ELF-1 (cell line): ENCODE results near the gene GFPT2.

Source experiments
- DNase-seq: peaks from one replicate; pipeline ENCODE4 v3.0.0-alpha.2; 2016; ENCODE audit warnings: low read depth, low spot score

Gene GFPT2

DNA sequence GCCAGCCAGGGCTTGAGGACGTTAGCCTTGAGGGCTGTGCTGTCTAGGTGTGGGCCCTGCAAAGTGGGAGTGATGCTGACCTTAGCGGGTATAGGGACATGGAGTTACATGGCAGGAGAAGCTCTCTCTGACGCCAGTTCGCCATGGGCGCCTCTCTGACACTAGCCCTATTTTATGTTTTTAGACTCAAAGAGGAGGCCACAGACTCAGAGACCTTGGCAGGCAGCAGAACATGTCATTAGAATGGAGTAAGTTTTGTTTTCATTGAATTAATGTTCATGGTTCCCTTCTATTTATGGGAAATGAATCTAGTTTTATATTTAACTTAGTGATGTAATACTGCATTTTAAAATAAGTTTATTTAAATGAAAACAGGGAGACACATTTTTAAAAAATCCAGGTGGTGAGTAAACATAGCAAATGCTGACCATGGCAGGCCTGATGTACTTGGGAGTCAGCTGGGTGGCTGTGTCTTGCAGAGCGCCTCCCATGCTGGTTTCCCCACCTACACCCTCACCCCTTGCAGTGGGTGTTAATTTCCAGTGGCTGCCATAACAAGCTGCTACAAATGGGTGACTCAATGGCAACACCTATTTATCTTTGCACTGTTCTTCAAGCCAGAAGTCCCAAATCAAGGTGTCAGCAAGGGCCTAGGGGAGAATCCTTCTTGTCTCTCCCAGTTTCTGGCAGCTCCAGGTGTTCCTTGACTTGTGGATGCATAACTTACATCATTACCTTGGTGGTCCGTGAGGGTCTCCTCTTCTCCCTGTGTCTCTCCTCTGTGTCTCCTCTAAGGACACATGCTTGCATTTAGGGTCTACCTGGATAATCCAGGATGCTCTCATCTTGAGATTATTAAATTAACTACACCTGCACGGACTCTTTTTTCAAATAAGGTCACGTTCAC lies 25.6 kb upstream of the GFPT2 start:
- no peak for DNase-seq

DNA sequence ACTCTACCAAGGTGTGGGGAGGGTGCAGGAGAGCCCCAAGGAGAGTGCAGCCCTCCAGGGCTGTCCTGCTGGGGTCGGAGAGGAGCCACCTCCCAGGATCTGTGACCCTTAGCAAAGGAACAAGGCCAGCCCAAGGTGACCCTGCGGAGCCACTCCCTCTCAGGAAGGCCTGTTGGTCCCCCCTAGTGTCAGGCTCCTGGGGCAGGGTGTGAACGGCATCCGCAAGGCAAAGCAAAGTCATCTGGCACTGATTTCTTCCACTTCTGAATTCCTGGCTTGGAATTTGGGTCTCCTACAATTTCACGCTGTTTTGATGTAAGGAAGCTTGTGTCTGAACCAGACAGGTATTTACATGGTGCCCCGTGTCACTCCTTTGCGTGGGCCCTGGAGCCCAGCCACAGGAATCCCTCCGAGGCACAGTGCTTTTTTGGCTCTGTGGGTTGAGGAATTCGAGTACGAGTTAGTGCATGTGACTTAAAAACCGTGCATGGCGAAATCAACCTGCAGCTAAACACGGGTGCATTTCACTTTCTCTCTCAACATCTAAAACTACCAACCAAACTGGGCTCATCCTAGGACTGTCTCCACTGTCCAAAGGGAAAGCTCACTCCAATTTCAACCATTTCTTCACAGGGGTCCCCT lies 24.5 kb upstream of the GFPT2 start:
- DNase-seq = no peak

DNA sequence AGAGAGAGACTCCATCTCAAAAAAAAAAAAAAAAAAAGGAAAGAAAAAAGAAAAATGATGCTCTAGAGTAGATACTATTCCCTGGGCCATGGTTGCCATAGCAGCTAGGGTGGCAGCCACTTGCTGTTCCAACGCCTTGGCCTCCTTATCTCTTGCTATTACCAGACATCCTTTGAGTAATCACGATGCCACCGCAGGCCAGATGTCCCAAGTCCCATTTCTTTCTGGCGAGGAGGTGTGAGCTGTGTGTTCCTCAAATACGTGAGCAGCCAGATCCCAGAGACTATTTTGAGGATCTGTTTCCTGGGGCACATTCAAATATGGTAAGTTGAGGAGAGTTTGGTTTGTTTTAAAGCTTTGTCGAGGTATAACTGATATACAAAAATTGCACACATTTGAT lies 23.4 kb upstream of the GFPT2 start:
- no peak for DNase-seq

DNA sequence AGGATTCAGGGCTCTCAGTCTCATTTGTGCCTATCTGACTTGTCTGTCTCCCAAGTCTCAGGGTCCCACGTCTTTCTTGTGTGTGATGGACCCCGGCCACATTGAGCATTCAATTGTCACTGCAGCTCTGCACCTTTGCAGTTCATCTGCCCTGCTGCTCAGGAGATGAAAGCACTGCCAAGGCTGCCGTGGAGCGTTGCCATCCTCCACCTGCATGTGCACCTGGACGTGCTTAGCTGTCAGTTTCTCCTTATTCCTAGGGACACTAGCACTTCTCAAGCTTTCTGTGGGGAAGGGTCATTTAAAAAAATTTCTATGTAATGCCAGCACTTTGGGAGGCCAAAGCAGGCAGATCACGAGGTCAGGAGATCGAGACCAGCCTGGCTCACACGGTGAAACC lies 22.8 kb upstream of the GFPT2 start:
- DNase-seq = no peak

DNA sequence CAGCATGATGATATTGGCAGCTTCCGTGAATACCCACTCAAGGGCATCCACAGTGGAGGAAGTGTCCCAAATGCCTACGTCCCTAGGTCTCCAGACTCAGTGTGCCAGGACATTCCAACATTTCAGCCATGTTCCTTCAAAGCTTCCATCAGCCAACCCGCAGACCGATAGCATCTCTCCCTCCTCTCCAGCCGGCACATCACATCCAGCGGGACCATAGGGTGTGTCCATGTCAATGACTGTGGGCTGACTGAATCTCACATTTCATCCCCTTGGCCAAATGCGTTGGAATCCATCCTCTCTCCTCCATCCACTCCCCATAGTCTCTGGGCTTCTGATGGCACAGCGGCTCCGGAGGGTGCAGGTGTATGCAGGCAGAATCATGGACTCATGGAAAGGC lies 22.2 kb upstream of the GFPT2 start:
- DNase-seq = no peak

DNA sequence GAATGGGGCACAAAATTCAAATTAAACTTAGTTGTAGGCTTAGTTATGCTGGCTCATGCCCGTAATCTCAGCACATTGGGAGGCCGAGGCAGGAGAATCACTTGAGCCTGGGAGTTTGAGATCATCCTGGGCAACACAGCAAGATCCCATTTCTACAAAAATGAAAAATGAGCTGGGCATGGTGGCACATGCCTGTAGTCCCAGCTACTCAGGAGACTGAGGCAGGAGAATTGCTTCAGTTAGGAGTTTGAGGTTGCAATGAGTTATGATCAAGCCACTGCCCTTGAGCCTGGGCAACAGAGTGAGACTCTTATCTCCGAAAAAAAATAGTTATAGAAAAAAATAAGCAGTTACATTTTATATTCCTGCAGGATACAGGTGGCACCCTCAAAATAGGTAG lies 20.7 kb upstream of the GFPT2 start:
- no peak for DNase-seq

DNA sequence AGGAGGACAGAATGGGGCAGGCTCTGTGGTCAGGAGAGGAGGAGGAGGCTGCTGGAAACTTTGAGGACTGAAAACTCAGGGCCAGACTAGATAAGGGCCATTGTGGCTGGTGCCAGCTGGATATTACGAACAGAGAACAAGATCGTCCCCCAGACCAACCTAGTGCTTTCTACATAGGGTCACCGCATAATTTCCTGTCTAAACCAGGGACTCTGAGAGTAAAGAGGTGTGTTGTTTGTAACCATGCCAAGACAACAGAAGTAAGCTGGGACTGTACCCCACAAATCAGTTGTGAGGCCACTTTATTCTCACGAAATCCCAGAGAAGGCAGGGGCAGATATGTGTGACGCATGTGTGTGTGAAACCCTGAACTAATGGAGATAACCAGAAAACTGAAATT lies 20.3 kb upstream of the GFPT2 start:
- DNase-seq = no peak

DNA sequence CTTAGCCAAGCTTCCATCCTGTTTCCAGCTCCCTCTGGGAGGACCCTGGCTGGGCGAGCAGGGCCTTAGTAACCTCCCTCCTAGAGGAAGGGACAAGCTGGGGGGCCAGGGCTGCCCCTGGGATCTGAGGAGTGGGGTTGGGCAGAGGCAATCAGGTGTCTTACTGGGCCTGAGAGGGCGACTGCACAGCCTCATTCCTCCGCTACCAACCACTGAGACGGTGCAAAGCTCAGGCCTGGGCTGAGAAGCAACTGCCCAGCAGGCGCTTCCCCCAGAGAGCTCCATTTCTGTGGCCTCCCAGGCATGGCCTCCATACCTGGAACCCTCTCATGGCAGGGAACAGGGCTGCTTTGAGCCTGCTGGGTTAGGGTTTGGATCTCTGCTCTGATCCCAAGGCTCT lies 18.8 kb upstream of the GFPT2 start:
- no peak for DNase-seq

DNA sequence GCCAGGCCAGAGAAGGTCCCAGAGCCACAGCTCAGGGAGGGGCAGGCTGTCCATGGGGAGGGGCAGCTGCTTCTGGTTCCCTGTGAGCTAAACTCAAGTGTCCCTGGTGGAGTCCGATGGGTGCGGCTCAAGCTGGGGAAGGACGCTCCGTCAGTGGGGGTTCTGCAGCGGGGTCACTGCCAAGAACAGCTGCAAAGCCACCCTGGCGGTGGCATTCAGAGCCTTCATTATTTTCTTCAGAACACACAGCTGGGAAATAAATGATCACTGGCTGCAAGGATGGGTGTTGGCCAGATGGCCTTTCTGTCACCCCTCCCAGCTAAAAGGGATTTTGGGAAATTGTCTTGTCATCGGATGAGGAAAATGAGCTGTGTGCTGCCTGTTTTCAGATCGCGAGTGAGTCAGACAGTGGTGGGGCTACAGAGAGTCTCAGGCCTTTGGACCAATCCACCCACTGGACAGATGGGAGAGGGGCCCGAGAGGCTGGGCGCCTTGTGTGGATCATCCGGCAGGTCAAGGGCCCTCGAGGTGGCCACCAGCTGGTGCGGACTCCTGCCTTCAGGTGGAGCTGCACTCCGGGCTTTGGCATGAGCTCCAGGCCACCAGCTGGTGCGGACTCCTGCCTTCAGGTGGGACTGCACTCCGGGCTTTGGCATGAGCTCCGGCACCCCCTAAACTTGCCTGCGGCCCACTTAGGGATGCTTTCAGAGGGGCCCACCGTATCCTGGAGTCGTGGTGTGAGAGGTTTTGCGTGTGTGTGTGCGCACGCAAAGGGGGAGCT lies 17.9 kb upstream of the GFPT2 start:
- DNase-seq = no peak

DNA sequence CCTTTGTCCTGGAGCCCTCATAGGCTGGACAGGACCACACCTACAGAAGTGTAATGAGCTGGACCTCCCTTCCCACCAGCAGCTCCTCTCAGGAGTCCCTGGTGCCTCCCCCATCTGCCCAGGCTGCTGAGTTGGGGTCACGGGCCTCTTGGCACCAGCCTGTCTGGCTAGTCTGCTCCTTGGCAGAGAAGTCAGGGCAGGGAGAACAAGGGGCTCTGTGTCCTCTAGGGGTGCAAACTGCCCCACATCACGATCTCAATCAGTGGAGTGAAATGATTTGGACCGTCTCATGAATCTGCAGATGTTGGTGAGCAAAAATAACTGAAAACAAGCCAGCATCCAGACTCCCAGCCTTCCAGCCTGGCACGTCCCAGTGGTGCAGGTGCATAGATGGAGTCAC lies 14.9 kb upstream of the GFPT2 start:
- no peak for DNase-seq

DNA sequence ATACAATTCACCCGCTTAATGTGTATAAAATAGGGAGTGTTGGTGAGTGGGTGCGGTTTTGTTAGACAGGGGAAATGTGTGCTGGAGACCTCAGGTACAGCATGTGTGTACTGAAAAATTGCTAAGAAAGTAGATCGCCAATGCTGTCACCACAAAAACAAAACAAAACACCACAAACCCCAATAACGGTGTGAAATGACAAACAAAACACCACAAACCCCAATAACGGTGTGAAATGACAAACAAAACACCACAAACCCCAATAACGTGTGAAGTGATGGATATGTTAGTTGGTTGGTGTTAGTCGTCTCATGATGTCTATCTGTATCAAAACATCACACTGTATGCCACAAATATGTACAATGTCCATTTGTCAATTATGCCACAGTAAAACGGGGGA lies 14.2 kb upstream of the GFPT2 start:
- no peak for DNase-seq

DNA sequence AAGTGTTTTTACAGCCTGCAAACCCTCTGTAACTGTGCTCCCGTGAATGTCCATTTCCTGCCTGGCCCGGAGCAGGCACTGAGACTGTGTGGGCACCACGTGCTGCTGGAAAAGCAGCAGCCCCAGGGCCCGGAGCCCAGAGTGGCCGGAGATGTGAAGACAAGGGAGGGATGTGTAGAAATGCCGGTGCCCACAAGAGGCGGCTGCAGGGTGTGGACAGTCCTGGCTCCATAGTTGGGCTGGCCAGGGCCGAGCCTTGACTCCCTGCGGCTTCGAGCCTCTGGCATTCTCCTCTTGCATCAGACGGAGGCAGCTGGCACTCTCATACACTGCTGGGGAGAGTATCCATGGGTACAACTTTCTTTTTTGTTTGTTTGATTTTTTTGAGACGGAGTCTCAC lies 13.2 kb upstream of the GFPT2 start:
- no peak for DNase-seq

DNA sequence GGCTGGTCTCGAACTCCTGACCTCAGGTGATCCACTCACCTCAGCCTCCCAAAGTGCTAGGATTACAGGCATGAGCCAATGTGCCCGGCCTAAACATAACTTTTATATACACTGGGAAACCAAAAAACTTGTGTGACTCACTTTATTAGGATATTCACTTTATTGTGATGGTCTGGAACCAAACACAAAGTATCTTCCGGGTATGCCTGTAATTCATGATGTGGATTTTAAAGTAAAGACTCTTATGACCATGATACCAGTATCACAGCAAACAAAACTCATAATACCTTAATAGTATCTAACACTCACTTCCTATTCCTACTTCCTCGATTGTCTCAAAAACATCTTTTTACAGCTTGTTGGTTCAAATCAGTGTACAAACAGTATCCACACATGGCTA lies 12.7 kb upstream of the GFPT2 start:
- DNase-seq = no peak

DNA sequence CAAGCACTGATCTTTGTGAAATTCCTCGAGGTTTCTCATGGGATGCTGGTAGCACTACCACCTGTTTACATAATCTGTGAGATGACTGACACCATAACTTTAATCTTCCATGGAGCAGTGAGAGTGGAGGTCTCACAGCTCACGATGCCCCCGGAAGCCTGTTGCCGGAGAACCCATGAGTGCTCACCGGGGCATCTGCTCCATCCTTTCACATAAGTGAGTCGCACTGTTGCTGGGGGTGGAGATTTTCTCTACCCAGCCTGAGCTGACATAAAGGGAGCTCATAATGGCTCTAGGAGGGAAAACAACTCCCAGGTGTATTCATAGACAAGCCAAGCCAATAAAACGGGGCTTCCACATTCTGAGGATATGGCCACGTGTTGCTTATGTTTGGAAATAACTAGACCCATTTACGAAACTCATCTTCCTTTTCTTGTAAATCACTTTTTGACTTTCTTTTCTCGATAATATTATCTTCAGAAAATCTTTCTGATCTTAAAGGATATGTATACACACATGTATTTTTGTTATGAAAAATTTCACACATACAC lies 11.2 kb upstream of the GFPT2 start:
- no peak for DNase-seq

DNA sequence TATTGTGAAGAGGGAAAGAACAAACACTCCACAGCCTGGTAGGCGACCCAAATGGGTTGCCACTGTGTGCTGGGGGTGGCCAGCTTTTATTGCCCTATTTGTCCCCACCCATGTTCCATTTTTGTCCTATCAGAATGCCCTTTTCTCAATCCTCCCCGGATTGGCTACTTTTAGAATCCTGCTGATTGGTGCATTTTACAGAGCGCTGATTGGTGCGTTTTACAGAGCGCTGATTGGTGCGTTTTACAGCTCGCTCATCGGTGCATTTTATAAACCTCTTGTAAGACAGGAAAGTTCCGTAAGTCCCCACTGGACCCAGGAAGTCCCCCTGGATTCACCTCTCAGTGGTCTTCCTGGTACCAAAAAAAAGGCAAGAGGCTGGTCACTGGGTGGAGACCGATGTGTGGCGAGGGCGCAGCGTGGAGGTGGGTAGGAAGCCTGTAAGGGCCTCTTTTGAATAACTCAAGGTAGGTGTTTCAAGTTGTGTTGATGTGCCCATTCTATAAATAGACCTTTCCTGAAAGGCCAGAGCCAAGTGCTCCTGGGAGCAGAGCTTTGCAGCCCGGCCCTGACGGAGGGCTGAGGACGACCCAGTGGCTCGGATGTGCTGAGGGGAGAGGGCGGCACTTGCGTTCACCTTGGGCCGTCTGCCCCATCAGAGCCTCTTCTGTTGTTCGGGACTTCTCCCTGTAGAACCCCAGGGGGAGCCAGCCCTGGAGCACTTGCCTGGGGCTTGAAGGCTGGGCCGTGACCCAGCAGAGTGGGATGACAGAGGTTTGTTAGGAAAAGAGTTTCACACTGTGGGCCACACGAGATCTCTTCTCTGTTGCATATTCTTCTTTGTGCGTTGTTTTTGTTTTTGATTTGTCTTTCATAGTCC lies 7.2 kb upstream of the GFPT2 start:
- no peak for DNase-seq

DNA sequence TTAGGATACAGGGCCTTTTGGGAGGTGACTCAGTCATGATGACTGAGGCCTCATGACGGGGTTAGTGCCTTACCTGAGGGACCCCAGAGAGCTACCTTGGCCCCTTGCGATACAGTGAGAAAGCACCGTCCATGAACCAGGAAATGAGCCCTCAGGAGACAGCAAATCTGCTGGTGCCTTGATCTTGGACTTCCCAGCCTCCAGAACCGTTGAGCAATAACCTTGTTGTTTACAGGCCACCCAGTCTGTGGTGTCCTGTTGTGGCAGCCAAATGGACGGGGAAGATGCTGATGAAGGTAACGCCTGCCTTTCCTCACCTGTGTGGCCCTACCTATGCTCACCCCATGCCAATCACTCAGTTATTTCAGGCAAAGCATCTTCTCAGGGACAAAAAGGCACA lies 5.6 kb upstream of the GFPT2 start:
- no peak for DNase-seq

DNA sequence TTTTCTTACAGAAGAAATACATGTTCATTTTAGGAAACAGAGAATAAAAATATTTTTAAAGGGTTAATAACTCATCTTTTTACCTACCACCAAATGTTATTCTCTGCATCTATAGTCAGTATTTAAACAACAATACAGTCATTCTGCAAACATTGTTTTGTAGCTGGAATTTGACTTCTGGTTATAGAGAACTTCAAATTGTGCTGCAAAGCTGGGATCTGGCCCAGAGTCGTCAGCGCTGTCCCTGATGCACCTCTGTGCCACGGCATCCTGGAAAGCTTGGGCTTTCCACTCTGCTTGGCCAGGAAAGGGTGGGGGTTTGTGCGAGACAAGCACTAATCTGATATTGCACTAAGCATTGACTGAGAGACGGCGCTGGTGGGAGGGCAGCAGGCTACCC lies 5.0 kb upstream of the GFPT2 start:
- no peak for DNase-seq

DNA sequence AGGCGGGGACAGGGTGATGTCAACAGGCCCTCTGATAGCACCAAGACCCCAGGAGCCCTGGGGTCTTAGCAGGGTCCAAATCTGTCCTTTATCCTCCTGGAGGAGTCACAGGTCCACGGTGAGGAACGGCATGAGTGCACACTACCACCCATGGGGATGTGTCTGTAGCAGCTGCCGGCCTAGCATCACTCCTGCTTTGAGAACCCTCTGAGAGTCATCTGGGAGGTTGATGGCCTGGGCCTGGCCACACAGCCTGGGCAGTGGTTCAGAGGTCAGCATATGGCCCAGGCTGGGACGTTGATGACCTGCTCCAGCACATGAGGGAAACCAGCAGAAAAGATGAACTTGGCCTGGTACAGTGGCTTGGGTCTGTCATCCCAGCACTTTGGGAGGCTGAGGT lies 1.8 kb upstream of the GFPT2 start:
- DNase-seq = no peak

DNA sequence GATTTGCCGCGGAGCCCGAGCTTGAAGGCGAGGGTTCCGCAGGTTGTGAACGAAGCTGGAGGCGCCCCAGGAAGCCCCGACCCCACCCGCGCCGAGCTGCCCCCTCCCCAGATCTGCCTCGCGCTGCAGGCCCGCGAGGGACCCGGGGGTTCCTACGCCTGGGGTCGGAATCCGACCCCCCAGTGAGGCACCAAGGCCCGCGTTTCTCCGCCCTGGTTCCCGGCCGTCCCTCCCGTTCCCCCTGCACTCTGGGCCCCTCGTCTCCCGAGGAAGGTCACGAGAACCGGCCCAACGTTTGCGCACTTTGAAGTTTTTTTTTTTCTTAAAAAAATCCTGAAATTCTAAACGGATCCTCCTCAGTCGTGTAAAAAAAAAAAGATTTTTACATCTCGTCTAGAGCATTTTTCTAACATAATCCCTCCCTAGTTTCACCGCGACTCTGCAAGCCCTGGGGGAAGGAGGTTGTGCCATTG lies 880 bp upstream of the GFPT2 start:
- DNase-seq = no peak

DNA sequence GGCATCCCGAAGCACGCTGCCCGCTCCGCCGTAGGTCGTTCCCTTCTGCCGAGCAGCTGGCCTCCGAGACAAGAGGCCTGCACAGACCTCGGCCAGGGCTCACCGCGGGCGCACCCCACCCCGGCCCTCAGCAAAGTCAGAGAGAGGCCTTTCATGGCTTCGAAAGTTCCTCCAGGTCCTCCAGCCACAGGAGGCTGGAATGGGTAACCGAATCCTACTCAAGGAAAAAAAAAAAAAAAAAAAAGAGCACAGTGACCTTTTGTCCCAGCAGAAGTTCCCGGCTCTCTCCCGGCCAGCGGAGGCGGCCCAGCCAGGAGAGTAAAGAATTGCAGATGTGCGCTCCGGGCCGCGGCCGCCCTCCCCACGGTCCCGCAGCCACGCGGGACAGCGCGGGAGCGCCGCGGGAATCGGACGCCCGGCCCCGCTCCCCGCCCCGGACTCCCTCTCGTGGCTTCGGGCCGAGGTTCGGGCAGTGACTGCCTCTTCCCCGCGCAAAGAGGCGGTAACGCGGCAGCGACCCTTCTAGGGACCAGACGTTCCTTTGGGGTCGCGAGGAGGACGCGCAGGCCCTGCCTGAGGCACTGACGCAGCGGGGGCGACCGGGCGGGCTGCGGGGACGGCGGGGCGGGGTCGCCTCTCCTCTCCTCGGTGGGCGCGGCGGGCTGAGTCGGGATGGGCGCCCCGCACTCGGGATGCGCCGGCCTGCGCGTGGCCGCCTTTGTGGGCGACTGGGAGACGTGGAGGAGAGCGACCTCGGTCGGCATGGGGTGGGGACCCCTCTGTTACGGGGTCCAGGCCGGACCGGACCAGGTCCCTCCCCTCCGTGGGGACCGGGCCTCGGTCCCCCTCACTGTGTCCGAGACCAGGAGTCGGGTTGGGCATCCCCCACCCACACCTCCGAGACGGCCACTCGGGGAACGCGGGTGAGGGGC lies 754 bp downstream of the GFPT2 start:
- DNase-seq = peak; percentile 65
